ENCODE data around the gene PPP6R1.

Gene PPP6R1

DNA sequence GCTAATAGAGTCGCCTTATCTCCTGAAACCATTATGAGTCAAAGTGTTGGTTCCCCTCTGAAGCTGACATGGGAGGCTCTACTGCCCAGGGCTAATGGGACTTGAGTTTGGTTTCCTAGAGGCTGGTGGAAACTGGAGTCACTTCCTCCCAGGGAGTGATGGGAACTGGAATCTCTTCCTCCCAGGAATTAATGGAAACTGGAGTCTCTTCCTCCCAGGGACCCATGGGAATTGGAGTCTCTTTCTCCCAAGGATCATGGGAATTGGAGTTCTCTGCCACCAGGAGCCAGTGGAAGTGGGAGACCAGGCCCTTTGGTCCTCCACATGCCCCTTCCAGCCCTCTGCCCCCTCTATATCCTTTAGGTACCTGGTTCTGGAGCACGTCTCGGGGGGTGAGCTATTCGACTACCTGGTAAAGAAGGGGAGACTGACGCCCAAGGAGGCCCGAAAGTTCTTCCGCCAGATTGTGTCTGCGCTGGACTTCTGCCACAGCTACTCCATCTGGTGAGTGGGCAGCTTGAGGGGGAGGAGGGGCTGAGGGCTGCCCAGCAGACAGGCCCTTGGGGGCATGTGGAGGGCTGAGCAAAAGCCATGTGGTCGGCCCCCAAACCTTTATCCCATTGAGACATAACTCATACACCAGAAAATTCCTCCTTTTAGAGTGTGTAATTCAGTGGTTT is 30.4 kb upstream of the PPP6R1 start:
- TF ChIP-seq EGR1 (IDR thresholded peaks at IDR 0.05) = no peak
- no peak for TF ChIP-seq FOXM1 (IDR thresholded peaks at IDR 0.05; ENCODE audit: borderline replicate concordance, low read depth)
- TF ChIP-seq ZBTB7A (IDR thresholded peaks at IDR 0.05; ENCODE audit: low read depth) = no peak
- no peak for TF ChIP-seq TCF12 (IDR thresholded peaks at IDR 0.05; ENCODE audit: low read depth)
- TF ChIP-seq TAF1 (IDR thresholded peaks at IDR 0.05; ENCODE audit: low read depth) = no peak
- TF ChIP-seq EP300 (IDR thresholded peaks at IDR 0.05; ENCODE audit: borderline replicate concordance) = no peak
- TF ChIP-seq, protein P1, sequence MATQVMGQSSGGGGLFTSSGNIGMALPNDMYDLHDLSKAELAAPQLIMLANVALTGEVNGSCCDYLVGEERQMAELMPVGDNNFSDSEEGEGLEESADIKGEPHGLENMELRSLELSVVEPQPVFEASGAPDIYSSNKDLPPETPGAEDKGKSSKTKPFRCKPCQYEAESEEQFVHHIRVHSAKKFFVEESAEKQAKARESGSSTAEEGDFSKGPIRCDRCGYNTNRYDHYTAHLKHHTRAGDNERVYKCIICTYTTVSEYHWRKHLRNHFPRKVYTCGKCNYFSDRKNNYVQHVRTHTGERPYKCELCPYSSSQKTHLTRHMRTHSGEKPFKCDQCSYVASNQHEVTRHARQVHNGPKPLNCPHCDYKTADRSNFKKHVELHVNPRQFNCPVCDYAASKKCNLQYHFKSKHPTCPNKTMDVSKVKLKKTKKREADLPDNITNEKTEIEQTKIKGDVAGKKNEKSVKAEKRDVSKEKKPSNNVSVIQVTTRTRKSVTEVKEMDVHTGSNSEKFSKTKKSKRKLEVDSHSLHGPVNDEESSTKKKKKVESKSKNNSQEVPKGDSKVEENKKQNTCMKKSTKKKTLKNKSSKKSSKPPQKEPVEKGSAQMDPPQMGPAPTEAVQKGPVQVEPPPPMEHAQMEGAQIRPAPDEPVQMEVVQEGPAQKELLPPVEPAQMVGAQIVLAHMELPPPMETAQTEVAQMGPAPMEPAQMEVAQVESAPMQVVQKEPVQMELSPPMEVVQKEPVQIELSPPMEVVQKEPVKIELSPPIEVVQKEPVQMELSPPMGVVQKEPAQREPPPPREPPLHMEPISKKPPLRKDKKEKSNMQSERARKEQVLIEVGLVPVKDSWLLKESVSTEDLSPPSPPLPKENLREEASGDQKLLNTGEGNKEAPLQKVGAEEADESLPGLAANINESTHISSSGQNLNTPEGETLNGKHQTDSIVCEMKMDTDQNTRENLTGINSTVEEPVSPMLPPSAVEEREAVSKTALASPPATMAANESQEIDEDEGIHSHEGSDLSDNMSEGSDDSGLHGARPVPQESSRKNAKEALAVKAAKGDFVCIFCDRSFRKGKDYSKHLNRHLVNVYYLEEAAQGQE (IDR thresholded peaks at IDR 0.05; ENCODE audit: low read depth) = no peak
- no peak for TF ChIP-seq TEAD4 (IDR thresholded peaks at IDR 0.05)
- TF ChIP-seq, protein P2, sequence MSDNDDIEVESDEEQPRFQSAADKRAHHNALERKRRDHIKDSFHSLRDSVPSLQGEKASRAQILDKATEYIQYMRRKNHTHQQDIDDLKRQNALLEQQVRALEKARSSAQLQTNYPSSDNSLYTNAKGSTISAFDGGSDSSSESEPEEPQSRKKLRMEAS (IDR thresholded peaks at IDR 0.05) = no peak

- TF ChIP-seq CREB1 (IDR thresholded peaks at IDR 0.05; ENCODE audit: low read depth) (no peak), NFIC (IDR thresholded peaks at IDR 0.05) (no peak), TEAD4 (IDR thresholded peaks at IDR 0.05) (no peak), YY1 (IDR thresholded peaks at IDR 0.05; ENCODE audit: low read depth) (no peak), FOXM1 (IDR thresholded peaks at IDR 0.05; ENCODE audit: borderline replicate concordance, low read depth) (no peak), ZBTB7A (IDR thresholded peaks at IDR 0.05; ENCODE audit: low read depth) (no peak), TCF12 (IDR thresholded peaks at IDR 0.05; ENCODE audit: low read depth) (no peak), EP300 (IDR thresholded peaks at IDR 0.05; ENCODE audit: borderline replicate concordance) (no peak), USF1 (IDR thresholded peaks at IDR 0.05) (no peak), CEBPB (IDR thresholded peaks at IDR 0.05) (no peak), EGR1 (IDR thresholded peaks at IDR 0.05) (no peak), TAF1 (IDR thresholded peaks at IDR 0.05; ENCODE audit: low read depth) (no peak), RAD21 (IDR thresholded peaks at IDR 0.05; ENCODE audit: low read depth) (no peak)
- TF ChIP-seq, protein P2 (IDR thresholded peaks at IDR 0.05) = no peak
- TF ChIP-seq, protein P1 (IDR thresholded peaks at IDR 0.05; ENCODE audit: low read depth) = no peak
Observed at GRCh38 chr19:55287361-55288079, 28.7 kb upstream of the PPP6R1 start.

DNA sequence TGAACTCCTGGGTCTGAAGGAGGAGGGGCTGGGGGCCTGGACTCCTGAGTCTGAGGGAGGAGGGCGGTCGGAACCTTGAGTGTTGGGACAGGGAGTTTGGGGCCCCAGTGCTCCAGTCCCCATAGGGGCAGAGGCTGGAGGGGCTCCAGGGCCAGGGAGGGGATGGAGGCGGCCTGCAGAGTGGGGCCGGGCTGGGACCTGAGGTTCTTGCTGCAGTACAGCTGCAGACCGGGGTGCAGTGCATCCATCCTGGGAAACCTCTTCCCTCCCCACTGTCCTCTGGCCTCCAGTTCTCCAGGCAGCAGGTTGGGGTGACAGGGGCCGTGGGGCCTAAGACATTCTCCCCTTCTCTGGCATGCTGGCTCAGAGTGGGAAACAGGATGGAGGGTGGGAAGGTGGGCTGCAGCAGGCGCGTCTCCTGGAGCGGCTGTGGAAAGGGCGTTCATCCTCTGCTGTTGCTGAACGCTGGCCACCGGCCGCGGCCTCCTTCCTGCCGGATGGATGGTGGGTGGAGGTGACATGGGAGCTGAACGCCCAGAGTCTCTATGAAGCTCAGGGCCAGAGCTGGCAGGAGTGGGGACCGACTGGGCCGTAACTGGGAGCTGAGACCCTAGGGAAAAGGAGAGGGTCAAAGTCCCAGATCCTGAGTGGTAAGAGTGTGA is 26.5 kb upstream of the PPP6R1 start:
- TF ChIP-seq, protein P2 (IDR thresholded peaks at IDR 0.05) = no peak
- TF ChIP-seq RAD21 (IDR thresholded peaks at IDR 0.05; ENCODE audit: low read depth) (no peak), TCF12 (IDR thresholded peaks at IDR 0.05; ENCODE audit: low read depth) (no peak), EGR1 (IDR thresholded peaks at IDR 0.05) (no peak), NFIC (IDR thresholded peaks at IDR 0.05) (no peak), CEBPB (IDR thresholded peaks at IDR 0.05) (no peak), YY1 (IDR thresholded peaks at IDR 0.05; ENCODE audit: low read depth) (no peak), TAF1 (IDR thresholded peaks at IDR 0.05; ENCODE audit: low read depth) (no peak), TEAD4 (IDR thresholded peaks at IDR 0.05) (no peak), FOXM1 (IDR thresholded peaks at IDR 0.05; ENCODE audit: borderline replicate concordance, low read depth) (no peak), CREB1 (IDR thresholded peaks at IDR 0.05; ENCODE audit: low read depth) (no peak), EP300 (IDR thresholded peaks at IDR 0.05; ENCODE audit: borderline replicate concordance) (no peak), ZBTB7A (IDR thresholded peaks at IDR 0.05; ENCODE audit: low read depth) (no peak), USF1 (IDR thresholded peaks at IDR 0.05) (no peak)
- TF ChIP-seq, protein P1 (IDR thresholded peaks at IDR 0.05; ENCODE audit: low read depth) = no peak

All from Ishikawa (cell line).